GM18502 (cell line): ENCODE results near the gene TMEM217.
A peak's percentile ranks its signal among the peaks of the same experiment; 100 is the strongest.
"Not testable (repeated sequence)": the region's sequence is repeated elsewhere in the genome, so short reads cannot be mapped to it uniquely, and the experiment has no call there.

Experiments used
- ATAC-seq: cut with Tn5 transposase; IDR thresholded peaks from one replicate; pipeline ENCODE4 v1.9.1; 2021; ENCODE audit warnings: mild to moderate bottlenecking; ENCODE audit not compliant: unreplicated experiment, poor library complexity

TMEM217 gene

GRCh38 chr6:37192666-37193065, 65.3 kb downstream of the TMEM217 start:
- no peak for ATAC-seq

- ATAC-seq = no peak
These were observed 67.8 kb downstream of the TMEM217 start for GRCh38 chr6:37190159-37190535.

GRCh38 chr6:37188962-37189510, 68.9 kb downstream of the TMEM217 start:
- no peak for ATAC-seq

- no peak for ATAC-seq
These were observed 70.5 kb downstream of the TMEM217 start for GRCh38 chr6:37187321-37188022.

- not testable (repeated sequence) for ATAC-seq
These were observed 71.8 kb downstream of the TMEM217 start for GRCh38 chr6:37185949-37186720.

- no peak for ATAC-seq
These were observed 75.0 kb downstream of the TMEM217 start for GRCh38 chr6:37182736-37183590.

- not testable (repeated sequence) for ATAC-seq
These were observed 77.3 kb downstream of the TMEM217 start for GRCh38 chr6:37180610-37181009.

- no peak for ATAC-seq
These were observed 77.9 kb downstream of the TMEM217 start for GRCh38 chr6:37180075-37180474.

GRCh38 chr6:37177935-37178517, 79.9 kb downstream of the TMEM217 start:
- ATAC-seq = no peak

- ATAC-seq = no peak
These were observed 80.6 kb downstream of the TMEM217 start for GRCh38 chr6:37177077-37177934.

GRCh38 chr6:37176268-37177076, 81.5 kb downstream of the TMEM217 start:
- ATAC-seq = no peak

GRCh38 chr6:37175332-37176267, 82.3 kb downstream of the TMEM217 start:
- peak; percentile 32 for ATAC-seq

GRCh38 chr6:37174515-37175331, 83.2 kb downstream of the TMEM217 start:
- no peak for ATAC-seq

GRCh38 chr6:37174196-37174514, 83.8 kb downstream of the TMEM217 start:
- ATAC-seq = no peak

- ATAC-seq = no peak
These were observed 84.3 kb downstream of the TMEM217 start for GRCh38 chr6:37173493-37174195.

- no peak for ATAC-seq
These were observed 84.9 kb downstream of the TMEM217 start for GRCh38 chr6:37172912-37173492.
